SW 1271 (cell line): Measurements from ENCODE around the gene QRFP.

Source experiments
- DNase-seq, 2 experiments: peaks; one replicate each; lab custom pipeline; 2025; lab: John Stamatoyannopoulos, UW

The QRFP gene

DNA sequence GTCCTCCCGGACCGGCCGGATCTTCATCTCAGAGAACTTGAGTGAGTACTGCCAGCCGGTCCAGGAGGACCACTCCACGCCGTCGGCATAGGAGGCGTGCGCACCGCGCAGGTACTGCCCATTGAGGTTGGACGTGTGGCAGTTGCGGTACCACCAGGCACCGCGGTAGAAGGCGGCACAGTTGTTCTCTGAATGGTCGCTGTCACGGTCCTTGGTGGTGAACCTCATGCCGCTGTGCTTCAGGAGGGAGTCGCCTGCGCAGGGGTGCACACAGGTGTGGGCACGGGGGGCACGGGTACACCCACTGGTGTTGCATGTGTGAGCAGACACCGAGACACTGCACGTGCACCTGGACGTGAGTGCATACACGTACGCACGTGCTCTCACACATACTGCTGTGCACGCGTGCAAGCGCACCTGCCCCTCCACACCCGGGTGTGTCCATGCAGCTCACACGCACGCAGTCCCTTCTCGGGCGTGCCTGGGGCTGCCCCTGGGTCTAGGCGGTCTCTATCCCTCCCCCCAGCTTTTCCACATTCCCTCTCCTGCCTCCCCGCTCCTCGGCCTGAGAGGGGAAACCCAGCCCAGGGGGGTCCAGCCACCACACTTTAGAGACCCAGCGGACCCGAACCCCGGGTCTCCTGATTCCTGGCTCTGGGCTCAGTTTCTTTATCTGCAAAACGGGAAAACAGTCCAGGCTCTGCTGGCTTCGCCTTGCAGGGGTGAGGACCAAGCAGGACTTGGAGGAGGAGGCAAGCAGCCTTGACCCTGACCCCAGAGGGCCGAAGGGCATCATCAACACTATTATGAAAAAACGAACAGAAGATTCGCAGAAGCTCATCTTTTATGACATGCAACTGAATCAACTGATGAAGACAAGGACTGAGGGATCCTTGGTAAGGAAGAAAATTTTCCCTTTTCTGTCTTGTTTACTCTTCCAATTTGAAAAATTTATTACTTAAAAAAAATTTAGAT is 7.7 kb upstream of the QRFP start:
- DNase-seq, result no peak

DNA sequence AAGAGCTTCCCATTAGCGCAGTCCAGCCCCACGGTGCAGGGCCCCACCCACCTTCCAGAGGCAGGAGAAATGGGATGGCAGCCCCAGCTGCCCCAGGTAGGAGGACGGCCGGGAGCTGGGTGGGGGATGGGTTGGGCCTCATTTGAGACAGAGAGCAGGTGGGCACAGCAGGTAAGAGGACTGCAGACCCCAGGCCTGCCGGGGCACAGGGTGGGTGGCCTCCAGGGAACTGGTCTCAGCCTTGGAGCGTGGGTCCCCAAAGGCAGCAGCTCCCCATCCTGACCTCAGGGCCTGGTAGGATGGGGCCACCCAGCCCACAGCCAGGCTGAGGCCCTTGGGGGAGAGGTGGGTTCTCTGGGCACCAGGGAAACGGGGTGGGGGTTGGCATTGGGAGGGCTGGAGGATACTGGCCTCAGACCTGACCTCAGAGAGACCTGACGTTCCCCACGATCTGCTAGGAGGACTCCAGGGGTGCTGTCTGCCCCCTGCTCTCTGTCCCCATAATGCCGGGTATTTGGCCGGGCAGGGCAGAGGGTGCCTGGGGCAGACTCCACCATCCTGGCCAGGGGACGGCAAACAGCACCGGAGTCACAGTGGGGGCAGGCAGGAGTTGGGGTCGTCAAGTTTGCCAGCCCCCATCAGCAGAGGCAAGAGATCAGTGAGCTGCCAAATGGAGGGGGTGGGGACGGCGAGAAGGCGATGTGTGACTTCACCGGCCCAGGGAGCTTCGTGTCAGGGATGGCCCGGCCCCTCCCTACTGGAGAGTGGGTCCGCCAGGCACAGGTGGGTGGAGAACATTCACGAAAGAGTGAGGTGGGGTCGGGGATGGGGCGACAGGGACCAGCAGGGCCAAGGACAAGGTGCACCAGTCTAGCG is 6.8 kb upstream of the QRFP start:
- no peak for DNase-seq

DNA sequence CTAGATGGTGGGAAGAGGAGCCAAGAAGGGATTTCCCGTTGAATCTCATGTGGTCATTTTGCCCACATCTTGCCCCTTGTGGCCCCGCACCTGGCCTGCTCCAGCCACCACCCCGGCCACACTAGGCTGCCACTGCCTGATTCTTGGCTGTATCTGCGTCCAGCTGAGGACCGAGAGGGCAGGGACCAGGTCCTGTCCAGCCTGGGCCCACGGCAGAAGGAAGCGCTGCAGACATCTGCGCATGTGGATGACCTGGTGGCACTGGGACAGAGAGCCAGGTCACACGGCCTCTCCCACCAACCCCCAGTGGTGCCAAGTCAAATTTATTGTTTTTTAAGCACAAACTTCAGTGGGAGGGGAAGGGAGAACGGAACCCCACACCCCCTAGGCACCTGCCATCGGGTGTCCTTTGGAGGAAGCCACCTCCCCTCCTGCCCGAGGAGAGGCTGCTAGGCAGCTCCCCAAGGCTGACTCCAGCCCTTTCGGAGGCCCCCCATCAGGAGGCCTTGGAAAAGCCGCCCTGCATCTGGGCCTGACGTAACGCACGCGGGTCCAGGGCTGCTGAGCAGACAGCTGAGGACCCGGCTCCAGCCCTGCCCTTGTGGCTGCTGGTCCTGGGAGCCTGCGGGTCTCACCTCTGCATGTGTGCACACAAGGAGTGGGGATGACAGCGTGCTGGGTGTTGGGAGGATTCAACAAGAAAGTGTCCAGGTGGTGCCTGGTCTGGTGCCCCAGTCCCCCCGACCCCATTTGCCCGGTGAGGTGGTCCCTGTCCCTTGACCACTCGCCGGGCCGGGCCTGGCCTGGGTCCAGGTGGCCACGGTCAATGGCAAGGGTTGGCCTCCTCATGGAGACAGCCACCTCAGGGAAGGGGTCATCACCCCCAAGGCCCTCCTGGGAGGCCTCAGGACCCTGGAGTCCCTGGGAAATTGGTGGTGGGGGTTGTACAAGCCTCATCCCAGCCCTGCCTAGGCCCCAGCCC is 5.9 kb upstream of the QRFP start:
- no peak for DNase-seq

DNA sequence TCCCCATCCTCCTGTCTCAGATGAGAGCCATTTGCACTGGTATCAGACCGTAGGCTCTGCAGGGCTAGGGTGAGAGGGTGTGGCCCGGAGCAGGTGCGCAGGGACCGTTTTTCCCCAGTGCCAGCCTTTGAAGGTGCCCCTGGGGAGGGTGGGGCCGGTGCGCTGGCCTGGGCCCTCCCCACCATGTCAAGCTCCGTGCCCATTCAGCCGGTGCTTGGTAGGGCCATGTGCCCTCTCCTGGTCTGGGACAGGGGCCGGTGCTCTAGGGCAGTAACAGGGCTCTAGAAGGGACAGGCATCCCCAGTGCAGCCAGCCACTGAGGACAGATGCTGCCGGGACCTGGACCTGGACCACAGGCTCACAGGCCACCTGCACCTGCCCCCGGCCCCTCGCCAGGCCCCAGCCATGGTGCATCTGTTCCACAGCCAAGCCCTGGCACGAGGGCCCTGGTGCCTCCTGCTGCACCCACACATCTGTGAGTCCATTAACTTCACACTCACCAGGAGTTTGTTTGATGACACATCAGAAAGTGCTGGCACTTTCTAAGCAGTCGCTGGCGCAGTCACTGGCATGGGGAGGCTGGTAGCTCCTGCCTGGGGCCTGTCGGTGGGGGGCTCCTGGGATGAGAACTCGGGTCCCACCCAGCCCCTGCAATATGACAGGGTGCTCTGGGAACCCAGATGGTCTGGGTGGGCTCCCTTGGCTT is 5.0 kb upstream of the QRFP start:
- DNase-seq, result no peak

DNA sequence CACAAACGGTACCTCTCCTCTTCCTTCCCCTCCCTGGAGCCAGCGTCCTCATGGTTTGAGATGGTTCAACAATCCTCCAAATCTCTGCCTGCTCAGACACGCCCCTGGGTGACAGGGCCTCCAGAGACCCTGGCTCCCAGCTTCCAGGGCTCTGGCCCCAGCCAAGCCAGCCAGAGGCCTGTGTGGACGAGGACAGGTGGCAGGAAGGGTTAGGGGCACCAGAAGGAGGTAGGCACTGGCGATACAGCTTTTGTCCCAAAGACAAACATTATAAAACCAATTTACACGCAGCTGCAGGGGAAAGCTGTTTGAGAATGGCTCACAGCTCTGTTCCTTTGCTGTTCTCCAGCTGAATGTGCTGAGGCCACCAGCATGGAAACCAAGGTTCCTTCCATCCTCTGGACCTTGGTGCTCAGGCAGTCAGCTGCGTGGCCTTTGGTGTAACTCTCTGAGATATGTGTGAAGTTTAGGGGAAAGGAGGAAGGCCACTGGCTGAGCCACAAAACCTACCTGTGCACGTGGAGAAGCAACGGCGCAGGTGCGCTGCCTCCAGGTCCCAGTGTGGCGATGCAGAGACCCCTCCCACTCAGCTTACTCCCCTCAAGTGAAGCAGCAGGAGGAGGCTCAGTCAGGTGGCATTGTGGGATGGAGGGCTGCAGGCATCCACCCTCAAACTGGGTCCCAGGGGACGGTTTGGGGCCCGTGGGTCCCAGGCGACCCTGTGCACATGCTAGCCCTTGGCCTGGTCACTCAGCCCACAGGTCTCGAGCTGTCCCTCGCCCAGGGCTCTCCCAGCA is 4.3 kb upstream of the QRFP start:
- no peak for DNase-seq

DNA sequence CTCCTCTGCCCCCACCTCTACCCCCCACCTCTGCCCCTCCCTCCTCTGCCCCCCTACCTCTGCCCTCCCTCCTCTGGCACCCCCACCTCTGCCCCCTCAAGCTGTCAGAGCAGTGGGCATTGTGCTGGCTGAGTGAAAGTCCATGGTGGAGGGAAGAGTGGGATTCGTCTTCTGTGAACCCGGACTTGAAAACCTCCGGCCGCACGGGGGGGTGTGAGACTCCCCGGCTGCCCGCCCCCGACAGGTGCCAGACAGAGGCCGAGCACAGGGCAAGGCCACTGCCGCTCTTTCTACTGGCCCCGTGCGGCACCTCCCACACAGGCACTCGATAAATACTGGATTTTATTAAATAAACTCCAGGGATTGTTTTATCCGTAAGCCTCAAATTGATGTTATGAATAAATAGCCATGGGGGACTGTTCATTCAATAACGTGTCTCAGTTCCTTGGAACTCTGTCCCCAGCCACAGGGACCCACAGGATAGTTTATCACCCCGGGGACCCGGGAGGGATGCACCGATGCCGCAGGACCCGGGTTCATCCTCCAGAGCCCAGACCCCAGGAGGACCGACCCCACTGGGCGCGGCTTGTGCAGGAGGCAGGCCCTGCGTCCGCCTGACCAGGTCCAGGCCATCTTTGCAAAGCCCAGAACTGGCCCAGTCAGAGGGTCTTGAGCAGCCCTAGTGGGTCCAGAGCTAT is 2.6 kb upstream of the QRFP start:
- no peak for DNase-seq

DNA sequence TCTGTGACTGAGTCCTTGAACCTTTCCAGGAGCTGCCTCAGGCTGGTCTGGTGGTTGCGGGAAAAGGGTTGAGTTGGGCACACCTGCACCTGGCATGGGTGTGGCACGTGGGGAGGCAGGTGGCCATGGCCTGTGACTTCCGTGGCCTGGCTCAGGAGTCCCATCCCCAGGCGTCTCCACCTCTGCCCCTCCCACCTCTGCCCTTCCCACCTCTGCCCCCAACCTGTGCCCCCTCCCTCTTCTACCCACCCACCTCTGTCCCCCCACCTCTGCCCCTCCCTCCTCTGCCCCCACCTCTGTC is 1.9 kb upstream of the QRFP start:
- no peak for DNase-seq

DNA sequence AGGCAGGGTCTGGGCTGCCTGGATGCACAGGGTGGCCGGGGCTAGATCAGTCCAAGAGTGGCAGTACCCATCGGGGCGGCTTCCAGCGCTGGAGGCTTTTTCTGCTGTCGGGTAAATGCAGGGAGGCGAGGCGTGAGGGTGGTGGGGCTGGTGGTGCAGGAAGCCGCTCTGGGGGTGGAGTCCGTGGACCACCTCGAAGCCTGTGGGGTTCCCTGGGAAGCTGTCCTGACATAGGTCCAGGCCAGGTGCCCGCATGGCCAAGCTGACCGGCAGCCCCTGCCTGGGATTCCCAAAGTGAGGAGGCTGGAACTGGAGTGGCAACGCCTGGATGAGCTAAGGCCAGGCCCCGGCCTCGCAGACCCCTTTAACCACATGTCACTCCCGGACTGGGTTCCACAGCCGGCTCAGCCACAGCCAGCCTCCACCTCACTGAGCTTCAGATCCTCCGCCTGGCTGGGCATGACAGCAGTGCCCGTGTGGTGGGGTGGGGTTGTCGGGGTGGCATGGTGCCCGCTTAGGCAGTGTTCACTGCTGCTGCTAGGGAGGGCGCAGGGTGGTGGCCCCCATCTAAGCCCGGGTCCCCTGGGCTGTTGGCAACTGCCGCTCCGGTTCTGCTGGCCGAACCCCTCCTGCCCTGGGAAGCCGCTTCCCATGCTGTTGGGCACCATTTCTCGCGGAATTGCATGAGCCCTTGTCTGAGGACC is 1.4 kb upstream of the QRFP start:
- no peak for DNase-seq

DNA sequence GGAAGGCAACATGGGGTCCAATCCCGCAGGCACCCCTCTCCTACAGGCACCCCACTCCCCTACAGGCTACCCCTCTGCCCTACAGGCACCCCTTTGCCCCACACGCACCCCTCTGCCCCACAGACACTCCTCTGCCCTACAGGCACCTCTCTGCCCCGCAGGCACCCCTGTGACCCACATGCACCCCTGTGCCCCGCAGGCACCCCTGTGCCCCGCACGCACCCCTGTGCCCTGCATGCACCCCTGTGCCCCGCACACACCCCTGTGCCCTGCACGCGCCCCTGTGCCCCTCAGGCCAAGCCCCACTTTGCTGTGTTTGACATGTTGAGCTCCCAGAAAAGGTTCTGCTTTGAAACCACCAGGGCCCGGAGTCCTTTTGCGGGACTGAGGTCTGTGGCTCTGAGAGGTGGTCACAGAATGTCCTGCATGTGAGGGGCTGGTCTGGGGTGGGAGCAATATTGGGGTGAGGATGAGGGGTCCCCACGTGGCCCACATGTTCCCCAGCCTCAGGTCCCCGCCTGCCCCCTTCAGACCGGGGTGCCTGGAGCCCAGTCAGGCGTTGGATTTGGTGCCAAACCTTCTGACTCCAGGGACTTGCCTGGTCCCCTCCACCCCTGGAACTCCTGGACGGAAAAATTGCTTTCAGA is 616 bp upstream of the QRFP start:
- DNase-seq, result no peak

DNA sequence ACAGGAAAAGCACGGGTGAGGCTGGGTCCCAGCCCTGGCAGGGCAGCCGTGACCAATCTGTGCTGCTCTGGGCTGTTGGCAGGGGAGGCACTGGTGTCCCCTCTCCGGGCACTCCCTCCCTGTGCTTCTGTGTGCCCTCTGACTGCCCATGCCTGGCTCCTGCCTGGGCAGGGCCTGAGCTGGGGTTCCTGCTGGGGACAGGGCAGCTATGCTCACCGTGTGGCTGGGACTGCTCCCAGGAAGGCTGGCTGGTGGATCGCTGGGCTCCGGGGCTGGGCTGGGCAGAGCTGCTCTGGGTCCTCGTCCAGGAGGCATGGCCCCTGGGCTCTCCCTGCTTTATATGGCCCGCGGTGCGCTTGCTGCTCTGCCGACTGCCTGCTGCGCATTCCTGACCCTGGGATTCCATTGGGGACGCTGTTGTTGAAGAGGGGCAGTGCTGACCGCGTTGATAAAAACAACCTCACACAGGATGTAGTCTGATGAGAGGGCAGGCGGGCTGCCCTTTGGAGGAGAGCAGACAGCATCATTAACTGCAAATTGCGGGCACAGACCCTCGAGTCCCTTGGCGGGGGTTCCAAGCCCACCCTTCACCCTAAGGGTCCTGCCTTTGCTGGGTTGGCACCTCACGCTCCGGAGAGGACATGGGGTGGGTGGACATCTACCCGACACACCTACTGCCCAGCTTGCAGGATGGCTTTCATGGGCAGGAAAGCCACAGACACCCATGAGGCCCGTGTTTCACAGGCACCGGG is 955 bp downstream of the QRFP start:
- DNase-seq, result no peak

DNA sequence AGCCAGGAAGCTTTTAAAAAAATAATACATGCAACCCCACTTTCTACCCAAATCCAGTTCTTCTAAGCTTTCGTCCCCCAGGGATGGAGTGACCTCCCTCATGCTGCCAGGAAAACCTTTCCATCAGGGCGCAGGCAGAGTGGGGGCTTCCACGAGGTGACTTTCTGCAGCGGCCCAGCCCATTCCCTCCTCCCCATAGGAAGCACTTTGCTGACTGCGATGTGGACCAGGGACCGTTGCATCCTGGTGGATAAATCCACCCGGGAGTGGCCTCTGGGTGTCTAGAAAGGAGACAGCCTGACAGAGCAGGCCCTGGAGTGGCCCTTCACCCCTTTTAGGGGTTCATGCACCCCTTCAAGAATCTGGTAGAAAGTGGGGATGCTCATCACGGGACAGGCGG is 1.6 kb downstream of the QRFP start:
- DNase-seq, result no peak

DNA sequence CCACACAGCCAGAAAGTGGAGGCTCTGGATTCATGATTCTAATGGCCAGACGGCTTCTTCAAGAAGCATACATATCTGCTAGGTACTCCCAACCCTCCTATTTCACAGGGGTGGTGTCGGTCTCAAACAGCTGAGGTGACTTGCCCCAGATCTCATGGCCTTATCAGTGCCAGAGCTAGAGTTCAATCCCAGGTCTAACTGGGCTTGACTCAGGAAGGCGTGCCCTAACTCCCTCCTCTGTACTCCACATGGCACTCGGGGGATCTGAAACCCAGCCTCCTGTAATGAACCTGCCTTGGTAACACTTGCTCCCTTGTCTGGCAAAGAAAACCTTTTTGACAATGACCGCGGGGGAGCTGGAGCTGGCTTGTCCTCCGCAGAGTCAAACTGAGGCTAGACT is 2.1 kb downstream of the QRFP start:
- no peak for DNase-seq

DNA sequence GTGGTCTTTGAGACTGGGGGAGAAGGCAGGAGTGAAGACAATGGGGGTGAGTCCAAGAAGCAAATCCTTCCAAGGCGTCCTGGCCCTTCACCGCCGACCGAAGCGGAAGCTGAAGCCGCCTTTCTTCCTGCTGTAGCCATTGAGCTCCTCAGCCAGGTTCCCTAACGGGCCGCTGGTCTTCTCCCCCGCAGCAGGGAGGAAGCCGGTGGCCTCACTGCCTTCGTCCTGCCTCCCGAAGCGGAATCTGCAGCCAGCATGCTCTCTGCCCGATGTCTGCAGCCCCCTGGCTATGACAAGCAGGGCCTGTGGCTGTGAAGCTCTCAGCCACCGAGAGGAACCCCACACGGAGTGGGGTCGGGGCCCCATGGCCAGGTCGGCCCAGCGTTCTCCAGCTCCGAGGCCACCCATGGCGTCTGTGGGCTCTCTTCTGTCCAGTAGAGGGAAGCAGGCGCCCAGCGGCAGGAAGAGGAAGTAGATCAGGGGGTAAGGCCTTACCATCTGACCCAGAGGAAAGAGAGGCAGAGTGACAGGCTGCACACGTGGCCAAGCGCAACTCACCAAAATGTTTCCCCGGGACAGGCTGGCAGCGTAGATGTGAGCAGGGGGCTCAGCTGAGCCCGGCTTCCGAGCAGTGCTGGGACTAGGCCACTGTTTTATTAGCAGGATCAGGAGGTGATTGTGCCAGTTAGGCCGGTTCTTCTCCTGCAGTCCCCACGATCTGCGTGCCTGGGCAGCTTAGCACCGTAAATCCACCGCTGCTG is 3.1 kb downstream of the QRFP start:
- DNase-seq, result no peak

DNA sequence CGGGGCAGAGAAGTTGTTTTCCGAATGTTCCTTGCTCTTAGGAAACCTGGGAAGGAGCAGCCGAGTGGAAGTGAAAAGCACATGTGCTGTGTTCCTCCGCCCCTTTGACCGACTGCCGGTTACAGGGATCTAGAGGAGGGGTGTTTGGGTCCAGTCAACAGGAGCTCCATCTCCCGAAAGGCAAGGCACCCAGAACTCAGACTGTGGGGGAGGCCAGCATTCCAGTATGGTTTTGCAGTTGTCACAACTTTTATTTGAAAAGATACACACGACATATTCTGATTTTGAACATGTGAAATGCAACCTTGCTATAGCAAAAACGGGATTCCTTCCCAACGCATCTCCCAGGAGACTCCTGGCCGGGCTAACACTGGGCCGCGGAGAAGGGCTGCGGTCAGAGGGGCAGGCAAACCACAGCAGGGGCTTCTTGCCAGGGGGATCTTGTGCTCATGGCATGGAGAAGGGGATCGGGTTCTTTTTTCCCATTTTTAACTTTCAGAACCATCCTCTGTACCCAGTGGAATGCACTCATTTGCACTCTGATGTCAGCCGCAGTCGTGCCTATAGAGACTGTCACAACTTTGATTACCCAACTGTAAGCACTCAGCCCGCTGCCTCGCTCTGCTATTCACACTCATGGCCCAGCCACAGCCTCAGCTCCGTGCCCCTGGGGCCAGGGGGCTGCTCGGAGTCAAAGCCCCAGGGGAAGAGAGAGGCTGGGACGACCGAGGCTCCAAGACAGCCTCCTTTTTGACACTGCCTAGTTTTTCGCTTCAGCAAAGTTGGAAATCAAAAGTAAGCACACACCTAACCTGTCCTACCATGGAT is 3.9 kb downstream of the QRFP start:
- DNase-seq, result no peak

DNA sequence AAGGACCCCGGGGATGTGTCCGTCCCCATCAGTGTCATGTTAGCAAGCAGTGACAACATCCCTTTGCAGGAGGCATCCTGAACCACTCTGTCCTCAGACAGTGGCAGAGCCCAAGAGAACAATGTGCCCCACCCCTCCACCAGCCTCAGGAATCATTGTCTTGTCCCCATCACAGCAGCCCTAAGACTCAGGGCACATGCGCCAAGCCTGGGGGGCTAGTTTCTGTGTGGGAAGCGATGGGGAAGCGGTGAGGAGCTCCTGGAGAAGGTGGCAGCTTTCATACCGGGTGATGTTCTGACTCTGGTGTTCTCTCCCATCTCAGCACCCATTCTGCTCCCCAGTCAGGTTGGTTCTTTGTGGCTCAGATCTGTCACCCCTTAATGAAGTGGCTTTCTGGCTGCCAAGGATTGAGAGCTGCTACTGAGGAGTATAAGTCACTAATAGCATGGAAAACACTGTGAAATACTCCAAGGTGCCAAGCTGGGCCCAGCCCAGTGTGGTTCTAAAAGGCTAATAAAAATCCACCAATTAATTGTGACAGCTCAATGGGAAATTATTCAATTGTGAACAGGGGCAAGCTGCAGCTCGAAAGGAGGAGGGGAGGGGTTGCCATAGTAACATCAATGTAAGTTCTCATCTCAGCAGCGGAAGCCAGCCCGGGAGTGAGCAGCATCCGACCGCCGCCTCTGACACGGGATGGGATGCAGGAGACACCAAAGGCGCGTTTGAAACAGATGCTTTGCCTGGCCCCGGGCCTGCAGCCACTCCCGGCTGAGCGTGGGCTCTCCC is 4.7 kb downstream of the QRFP start:
- DNase-seq, result no peak
